Smooth muscle cell of the coronary artery (primary cell): ENCODE data around the gene WDR33. TPM values are rescaled to one million over a fixed set of nuclear protein-coding genes. Genes with fewer than 3 reads are reported as not detected.

ENCODE experiments used
- total RNA-seq: library from RNA; depleted of rRNA; stranded (reverse); fragments of >200 nt; gene quantifications from 2 replicates; pipeline ENCODE4 v1.2.3, GENCODE V29; 2014; ENCODE audit warnings: low replicate concordance

Gene WDR33
- total RNA-seq, result 18.3 and 36.5 TPM in 2 replicates

DNA sequence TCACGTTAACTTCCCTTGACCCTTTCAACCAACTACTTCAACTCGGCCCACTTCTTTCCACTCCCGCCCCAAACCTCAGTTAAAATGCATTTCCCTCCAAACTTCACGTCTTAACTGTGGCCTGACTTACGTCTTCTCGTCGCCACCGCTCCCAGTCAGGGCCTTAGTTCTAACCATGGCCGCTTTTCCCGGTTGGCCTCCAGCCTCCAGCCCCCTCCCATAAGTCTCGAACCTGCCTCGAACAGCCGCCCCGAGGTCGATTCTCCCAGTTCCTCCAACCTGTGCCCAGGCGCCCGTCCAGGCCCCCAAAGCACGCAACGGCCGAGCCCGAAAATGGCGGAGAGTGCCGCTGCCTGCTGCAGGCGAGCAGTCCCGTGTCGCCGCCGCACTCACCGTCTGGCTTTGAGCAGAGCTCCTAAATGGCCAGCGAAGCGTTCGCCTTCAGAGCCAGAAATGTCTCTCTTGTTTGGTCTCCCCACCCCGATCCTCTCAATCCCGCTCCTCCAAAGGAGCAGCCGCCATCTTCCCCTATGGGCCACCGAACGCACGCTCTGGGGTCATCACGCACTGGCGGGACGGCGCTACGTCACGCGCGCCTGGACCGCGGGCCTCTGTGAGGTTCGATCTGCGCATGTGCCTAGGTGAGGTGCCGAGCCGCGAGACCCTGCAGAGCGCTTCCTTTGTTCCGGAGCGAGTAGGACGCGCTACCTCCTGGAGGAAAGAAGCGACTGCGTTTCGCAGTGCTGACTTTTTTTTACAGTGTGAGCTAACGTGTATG lies at the start of gene WDR33:
TSS of gene WDR33 (minus strand) at position 553 of the 778 bp plus-strand sequence. CDS start 40,190 bp downstream, outside the sequence.

DNA sequence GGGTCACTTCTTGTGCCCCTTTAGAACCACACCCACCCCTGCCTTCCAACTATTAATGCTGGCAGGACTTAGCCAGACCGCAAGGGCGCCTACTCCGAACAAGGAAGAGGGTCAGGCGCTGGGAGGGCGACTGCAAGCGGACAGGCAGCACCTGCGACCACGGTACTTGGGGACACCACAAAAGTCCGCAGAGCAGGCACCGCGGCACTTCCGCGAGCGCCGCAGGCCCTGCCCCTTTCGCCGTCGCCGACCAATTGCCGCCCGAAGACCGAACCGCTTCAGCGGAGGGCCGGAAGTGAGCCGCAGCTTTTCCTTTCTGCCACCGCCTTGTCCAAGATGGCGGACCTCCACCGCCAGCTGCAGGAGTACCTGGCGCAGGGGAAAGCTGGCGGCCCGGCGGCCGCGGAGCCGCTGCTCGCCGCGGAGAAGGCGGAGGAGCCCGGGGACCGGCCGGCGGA lies 109.7 kb downstream of the WDR33 start, which contains the start of gene SFT2D3:
TSS of gene SFT2D3 (plus strand) at position 305 of the 458 bp plus-strand sequence. CDS start at position 337, 32 bp downstream.

DNA sequence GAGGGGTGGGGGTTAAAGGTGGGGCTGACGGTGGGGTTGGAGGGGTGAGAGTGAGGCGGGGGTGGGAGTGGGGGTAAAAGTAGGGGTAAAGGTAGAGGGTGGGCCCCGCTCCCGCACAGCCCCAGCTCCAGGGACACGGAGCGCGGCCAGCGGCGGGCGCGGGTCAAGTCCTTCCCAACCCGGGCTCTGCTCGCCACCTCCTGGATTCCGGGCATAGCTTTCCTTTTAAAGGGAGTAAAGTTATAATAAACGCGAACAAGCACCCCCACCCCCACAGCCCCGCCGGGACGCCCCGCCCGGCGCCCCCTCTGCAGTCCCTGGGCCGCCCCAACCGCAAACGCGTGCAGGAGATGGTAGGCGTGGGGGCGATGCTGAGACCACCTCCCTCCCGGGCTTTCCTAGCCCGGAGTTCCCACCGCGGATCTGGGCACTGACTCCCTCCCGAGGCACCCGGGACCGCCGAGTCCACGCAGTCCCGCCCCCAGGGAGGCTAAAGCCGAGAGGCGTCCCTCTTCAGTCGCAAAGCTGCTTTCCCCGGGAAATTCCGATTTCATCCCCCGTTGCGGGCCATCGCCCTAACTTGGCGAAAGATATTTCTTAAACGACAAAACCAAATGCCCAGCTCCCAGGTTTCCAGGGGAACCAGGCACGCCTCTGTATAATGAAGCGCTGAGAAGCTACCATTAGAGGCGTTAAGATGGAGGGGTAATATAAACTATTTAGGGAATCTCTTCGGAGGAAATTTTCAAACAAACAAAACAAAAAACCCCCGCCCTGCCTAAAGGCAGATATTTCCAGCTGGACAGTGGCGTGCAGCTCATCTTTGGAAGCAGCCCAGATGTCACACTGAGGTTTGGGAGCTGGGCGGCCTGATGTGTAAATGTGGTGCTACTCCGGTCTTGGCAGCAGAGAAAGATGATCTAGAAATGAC lies 135.4 kb downstream of the WDR33 start, which contains the start of gene LIMS2:
TSS of gene LIMS2 (minus strand) at position 200 of the 931 bp plus-strand sequence. CDS start 506 bp downstream, outside the sequence.

Other genes with a start within 250 kb of the WDR33 start
- not detected in 2 replicates for gene GPR17, start 165.0 kb downstream of the WDR33 start, total RNA-seq
- 2.9 and 7.1 TPM in 2 replicates for gene LIMS2, start 135.6 kb downstream of the WDR33 start, total RNA-seq
- gene SFT2D3, start 109.7 kb downstream of the WDR33 start, total RNA-seq, result 1.6 and 4.2 TPM in 2 replicates
- gene POLR2D, start 47.0 kb upstream of the WDR33 start, total RNA-seq, result 16.6 and 19.8 TPM in 2 replicates
- gene AMMECR1L, start 74.8 kb upstream of the WDR33 start, total RNA-seq, result 13.3 and 13.9 TPM in 2 replicates
- gene SAP130, start 216.9 kb upstream of the WDR33 start, total RNA-seq, result 2.3 and 2.6 TPM in 2 replicates